ENCODE results near the gene NR2E1.

- TF ChIP-seq CTCF (IDR thresholded peaks at IDR 0.05) (no peak), POLR2AphosphoS5 (IDR thresholded peaks at IDR 0.05) (no peak), POLR2A (IDR thresholded peaks at IDR 0.05) (no peak)
Measured at GRCh38 chr6:108193131-108193530, 27.3 kb downstream of the NR2E1 start.

Data from upper lobe of left lung (tissue), 4 donors.